Endothelial cell (in vitro differentiated cells): Measurements from ENCODE around the gene MEIOB. TPM values are rescaled to one million over a fixed set of nuclear protein-coding genes. Genes with fewer than 3 reads are reported as not detected.

Experiments
- DNase-seq: peaks from one replicate; pipeline ENCODE4 v3.0.0; 2021; ENCODE audit warnings: low spot score
- H3K27ac Mint-ChIP-seq: one replicate; pipeline ENCODE4 v1.8.0; 2021; ENCODE audit warnings: mixed read lengths, inconsistent platforms; ENCODE audit not compliant: unreplicated experiment
- H3K27me3 Mint-ChIP-seq: one replicate; pipeline ENCODE4 v1.8.0; 2021; ENCODE audit warnings: mild to moderate bottlenecking, moderate library complexity, mixed read lengths, inconsistent platforms; ENCODE audit not compliant: unreplicated experiment
- H3K36me3 Mint-ChIP-seq: one replicate; pipeline ENCODE4 v1.8.0; 2021; ENCODE audit warnings: mild to moderate bottlenecking, low read depth, mixed read lengths, inconsistent platforms; ENCODE audit not compliant: unreplicated experiment
- H3K4me1 Mint-ChIP-seq: one replicate; pipeline ENCODE4 v1.8.0; 2021; ENCODE audit warnings: mild to moderate bottlenecking, mixed read lengths, inconsistent platforms; ENCODE audit not compliant: unreplicated experiment
- H3K4me3 Mint-ChIP-seq: one replicate; pipeline ENCODE4 v1.8.0; 2021; ENCODE audit warnings: mild to moderate bottlenecking, mixed read lengths, inconsistent platforms; ENCODE audit not compliant: unreplicated experiment
- H3K9me3 Mint-ChIP-seq: one replicate; pipeline ENCODE4 v1.8.0; 2021; ENCODE audit warnings: mixed read lengths, inconsistent platforms; ENCODE audit not compliant: unreplicated experiment
- total RNA-seq: library from RNA; stranded (reverse); fragmentation: NEBNext Ultra II Directional; extraction: Animal tissue kit (Norgen Biotek cat#: 25700); gene quantifications from one replicate; pipeline ENCODE4 v1.2.1, GENCODE V29; 2021; ENCODE audit not compliant: unreplicated experiment
- TF ChIP-seq, protein P1 (sequence below): fragments of 200-600 bp; sonication (generic); IDR thresholded peaks from one replicate; pipeline ENCODE4 v1.5.0; 2021; ENCODE audit warnings: antibody characterized with exemption; ENCODE audit not compliant: unreplicated experiment

Gene MEIOB
- total RNA-seq, 1 donor from 2014 or later = not detected

- Mint-ChIP-seq H3K27ac (no peak overlapping the region), H3K27me3 (peaks cover 6% of the 10 kb centered on the region), H3K4me3 (no peak overlapping the region), H3K4me1 (peaks cover 9% of the 10 kb centered on the region), H3K36me3 (peaks cover 3% of the 10 kb centered on the region), H3K9me3 (no peaks in the 10 kb centered on the region)
- TF ChIP-seq, protein P1, sequence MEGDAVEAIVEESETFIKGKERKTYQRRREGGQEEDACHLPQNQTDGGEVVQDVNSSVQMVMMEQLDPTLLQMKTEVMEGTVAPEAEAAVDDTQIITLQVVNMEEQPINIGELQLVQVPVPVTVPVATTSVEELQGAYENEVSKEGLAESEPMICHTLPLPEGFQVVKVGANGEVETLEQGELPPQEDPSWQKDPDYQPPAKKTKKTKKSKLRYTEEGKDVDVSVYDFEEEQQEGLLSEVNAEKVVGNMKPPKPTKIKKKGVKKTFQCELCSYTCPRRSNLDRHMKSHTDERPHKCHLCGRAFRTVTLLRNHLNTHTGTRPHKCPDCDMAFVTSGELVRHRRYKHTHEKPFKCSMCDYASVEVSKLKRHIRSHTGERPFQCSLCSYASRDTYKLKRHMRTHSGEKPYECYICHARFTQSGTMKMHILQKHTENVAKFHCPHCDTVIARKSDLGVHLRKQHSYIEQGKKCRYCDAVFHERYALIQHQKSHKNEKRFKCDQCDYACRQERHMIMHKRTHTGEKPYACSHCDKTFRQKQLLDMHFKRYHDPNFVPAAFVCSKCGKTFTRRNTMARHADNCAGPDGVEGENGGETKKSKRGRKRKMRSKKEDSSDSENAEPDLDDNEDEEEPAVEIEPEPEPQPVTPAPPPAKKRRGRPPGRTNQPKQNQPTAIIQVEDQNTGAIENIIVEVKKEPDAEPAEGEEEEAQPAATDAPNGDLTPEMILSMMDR = no peak
- peak; percentile 3 for DNase-seq
Observed at GRCh38 chr16:1786242-1787055, 85.5 kb downstream of the MEIOB start.

DNA sequence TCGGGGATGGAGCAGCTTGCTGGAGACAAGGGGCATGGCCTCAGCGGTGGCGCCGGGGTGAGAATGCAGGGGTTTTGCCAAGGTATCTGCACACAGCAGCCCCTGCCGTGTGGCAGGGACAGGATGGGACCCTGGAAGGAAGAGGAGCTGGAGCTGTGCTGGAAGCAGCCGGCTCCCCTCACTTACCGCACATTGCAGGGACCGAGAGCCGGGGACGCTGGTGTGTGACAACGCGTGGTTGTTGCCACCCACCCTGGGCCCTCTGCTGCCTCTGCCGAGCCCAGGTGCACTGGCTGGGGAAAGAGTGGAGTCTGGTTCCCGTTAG, 86.2 kb downstream of the MEIOB start:
- TF ChIP-seq, protein P1 = no peak
- DNase-seq = no peak
- Mint-ChIP-seq H3K9me3 (no peaks in the 10 kb centered on the region), H3K36me3 (peaks cover 3% of the 10 kb centered on the region), H3K27me3 (peaks cover 6% of the 10 kb centered on the region), H3K27ac (no peak overlapping the region), H3K4me3 (no peak overlapping the region), H3K4me1 (peaks cover 13% of the 10 kb centered on the region)

DNA sequence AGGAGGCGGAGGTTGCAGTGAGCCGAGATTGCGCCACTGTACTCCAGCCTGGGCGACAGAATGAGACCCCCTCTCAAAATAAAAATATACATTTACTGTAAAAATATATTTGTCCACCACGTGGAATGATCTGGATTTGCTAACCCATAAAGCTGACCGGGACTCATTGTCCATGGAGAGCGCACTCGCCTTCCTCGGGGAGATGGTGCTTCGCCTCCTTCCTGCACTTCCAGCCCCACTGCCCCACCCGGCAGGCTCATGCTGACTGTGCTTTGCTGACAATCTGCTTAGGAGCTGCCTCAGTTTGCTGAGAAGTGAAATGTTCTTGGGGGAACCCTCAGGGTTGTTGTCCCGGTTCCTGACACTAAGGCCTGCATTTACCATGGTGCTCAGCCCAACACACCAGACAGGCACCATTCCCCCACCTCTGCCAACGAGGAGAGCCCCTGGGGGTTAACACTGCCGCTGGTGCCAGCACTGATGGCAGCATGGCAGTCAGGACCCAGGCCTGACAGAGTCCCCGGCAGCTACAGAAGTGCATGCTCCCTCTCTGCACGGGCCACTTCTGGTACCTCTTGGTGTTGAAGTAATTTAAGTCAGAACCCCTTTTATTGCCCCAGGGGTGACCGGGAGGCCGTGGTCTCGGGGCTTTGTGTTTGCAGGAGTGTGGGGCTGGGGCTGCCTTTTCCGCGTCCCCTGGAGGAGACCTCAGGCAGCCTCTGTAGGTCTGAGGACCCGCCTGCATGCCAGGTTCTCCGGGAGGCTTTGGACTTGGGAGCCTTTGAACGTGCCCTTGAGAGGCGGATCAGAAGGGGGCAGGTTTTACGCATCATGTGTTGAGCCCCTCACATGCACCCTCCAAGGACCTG, 86.8 kb downstream of the MEIOB start:
- peaks cover 6% of the 10 kb centered on the region for H3K27me3 Mint-ChIP-seq

More for the DNA sequence above, 86.8 kb downstream of the MEIOB start:
- no peak overlapping the region for H3K27ac Mint-ChIP-seq
- H3K4me1 Mint-ChIP-seq = peaks cover 13% of the 10 kb centered on the region
- TF ChIP-seq, protein P1 = no peak
- DNase-seq = peak; percentile 2
- peak overlapping the region; percentile 33 for H3K4me3 Mint-ChIP-seq
- peaks cover 3% of the 10 kb centered on the region for H3K36me3 Mint-ChIP-seq
- no peaks in the 10 kb centered on the region for H3K9me3 Mint-ChIP-seq

Other genes starting within 250 kb of the MEIOB start
- 180 TPM for gene JPT2, start 193.9 kb downstream of the MEIOB start, total RNA-seq
- 147 TPM for gene MAPK8IP3, start 166.0 kb downstream of the MEIOB start, total RNA-seq
- 33.3 TPM for gene NME3, start 100.6 kb downstream of the MEIOB start, total RNA-seq
- 25.4 TPM for gene EME2, start 99.4 kb downstream of the MEIOB start, total RNA-seq
- 62.7 TPM for gene MRPS34, start 99.0 kb downstream of the MEIOB start, total RNA-seq
- 52.9 TPM for gene SPSB3, start 89.6 kb downstream of the MEIOB start, total RNA-seq
- 49.8 TPM for gene NUBP2, start 89.2 kb downstream of the MEIOB start, total RNA-seq
- gene IGFALS, start 78.5 kb downstream of the MEIOB start, total RNA-seq = not detected
- 44.8 TPM for gene HAGH, start 45.3 kb downstream of the MEIOB start, total RNA-seq
- 23.1 TPM for gene FAHD1, start 45.0 kb downstream of the MEIOB start, total RNA-seq
- not detected for gene HS3ST6, start 46.3 kb upstream of the MEIOB start, total RNA-seq
- gene MSRB1, start 71.0 kb upstream of the MEIOB start, total RNA-seq = 18.1 TPM
- gene RPL3L, start 82.5 kb upstream of the MEIOB start, total RNA-seq = not detected
- 122 TPM for gene NDUFB10, start 87.4 kb upstream of the MEIOB start, total RNA-seq
- gene RPS2, start 92.7 kb upstream of the MEIOB start, total RNA-seq = 3,223 TPM
- gene RNF151, start 94.7 kb upstream of the MEIOB start, total RNA-seq = not detected
- 25.0 TPM for gene TBL3, start 99.9 kb upstream of the MEIOB start, total RNA-seq
- gene NOXO1, start 109.3 kb upstream of the MEIOB start, total RNA-seq = 0.23 TPM
- 30.0 TPM for gene GFER, start 112.0 kb upstream of the MEIOB start, total RNA-seq
- 0.82 TPM for gene SYNGR3, start 117.8 kb upstream of the MEIOB start, total RNA-seq
- gene ZNF598, start 137.7 kb upstream of the MEIOB start, total RNA-seq = 34.4 TPM
- 0.82 TPM for gene NPW, start 147.6 kb upstream of the MEIOB start, total RNA-seq
- 78.8 TPM for gene NHERF2, start 154.7 kb upstream of the MEIOB start, total RNA-seq
- gene NTHL1, start 175.7 kb upstream of the MEIOB start, total RNA-seq = 25.6 TPM
- gene TSC2, start 175.8 kb upstream of the MEIOB start, total RNA-seq = 180 TPM